Endometrium (tissue), 2 donors: ENCODE measurements around the gene DHPS.

Source experiments
- FAIRE-seq: peaks from 2 replicates; lab custom pipeline; 2012; peaks lifted over from hg19 to GRCh38; lab: Jason Lieb, UNC
- donor health status: control.
- donor health status: control.

Gene DHPS

GRCh38 chr19:12675399-12675798 lies 6.3 kb downstream of the DHPS start:
- no peak for FAIRE-seq

GRCh38 chr19:12672744-12673143 lies 8.9 kb downstream of the DHPS start:
- no peak for FAIRE-seq

- FAIRE-seq, result no peak
Measured at GRCh38 chr19:12670159-12670928, 11.3 kb downstream of the DHPS start.

DNA sequence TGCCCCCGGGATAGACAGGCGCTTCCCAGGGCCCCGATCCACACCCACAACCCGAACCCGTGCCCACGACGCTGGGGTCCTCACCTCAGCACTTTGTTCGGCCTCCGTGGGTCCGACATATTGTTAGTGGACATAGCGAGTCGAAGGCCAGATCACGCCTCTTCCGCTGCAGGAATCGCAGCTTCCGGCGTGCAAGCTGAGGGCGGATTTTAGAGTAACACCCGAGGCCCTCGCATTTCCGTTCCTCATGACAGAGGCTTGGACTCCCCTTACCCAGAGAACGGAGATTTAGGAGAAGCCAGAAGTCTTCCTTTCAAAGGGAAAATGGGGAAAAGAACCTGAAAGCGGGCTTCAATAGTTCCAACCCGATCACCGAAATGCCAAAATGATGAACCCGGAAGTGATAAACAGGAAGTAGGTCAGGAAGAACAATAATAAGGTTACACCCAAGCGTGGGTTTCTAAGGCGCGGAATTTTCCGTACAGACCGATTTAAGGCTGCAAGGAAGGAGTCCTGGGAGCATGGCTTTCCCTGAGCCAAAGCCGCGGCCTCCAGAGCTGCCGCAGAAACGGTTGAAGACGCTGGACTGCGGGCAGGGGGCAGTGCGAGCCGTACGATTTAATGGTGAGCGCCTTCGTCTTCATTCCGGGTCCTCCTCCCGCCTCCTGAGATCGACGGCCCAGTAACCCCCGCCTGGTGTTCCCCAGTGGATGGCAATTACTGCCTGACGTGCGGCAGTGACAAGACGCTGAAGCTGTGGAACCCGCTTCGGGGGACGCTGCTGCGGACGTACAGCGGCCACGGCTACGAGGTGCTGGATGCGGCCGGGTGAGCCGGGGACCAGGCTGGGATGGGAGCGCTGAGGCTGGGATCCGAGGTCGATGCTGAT lies 12.2 kb downstream of the DHPS start:
- FAIRE-seq, result no peak

DNA sequence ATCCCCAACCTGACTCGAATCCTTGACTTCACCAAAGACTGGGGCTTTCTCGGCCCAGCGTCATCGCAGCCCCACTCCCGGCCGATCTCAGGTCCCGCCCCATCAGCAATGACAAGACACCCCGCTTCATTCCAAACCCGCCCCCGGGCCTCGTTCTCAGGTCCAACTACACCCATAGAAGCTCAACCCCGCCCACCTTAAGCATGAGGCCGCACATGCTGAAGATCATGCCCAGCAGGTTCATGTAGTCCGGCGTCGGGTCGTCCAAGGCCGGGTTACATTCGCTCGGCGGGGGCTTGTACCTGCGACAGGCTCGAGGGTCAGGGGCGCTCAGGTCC lies 12.8 kb downstream of the DHPS start:
- FAIRE-seq, result no peak

GRCh38 chr19:12668346-12668745 lies 13.3 kb downstream of the DHPS start:
- FAIRE-seq, result no peak

- FAIRE-seq, result no peak
Measured at GRCh38 chr19:12667731-12668302, 13.9 kb downstream of the DHPS start.

- FAIRE-seq, result no peak
Measured at GRCh38 chr19:12666265-12667048, 15.2 kb downstream of the DHPS start, which contains the start of the genes MAN2B1 and WDR83. TSS of gene MAN2B1 (minus strand) at chr19:12666742. CDS start at chr19:12666701, 41 bp downstream. TSS of gene WDR83 (plus strand) at chr19:12666807. CDS start at chr19:12669791, 2,984 bp downstream.

- FAIRE-seq, result no peak
Measured at GRCh38 chr19:12665671-12666264, 15.9 kb downstream of the DHPS start.

GRCh38 chr19:12665281-12665573 lies 16.5 kb downstream of the DHPS start:
- no peak for FAIRE-seq

GRCh38 chr19:12664406-12665280 lies 17.0 kb downstream of the DHPS start:
- no peak for FAIRE-seq

- FAIRE-seq, result no peak
Measured at GRCh38 chr19:12660980-12661379, 20.7 kb downstream of the DHPS start.

- FAIRE-seq, result no peak
Measured at GRCh38 chr19:12657966-12658365, 23.7 kb downstream of the DHPS start.

GRCh38 chr19:12656899-12657571 lies 24.6 kb downstream of the DHPS start:
- no peak for FAIRE-seq

GRCh38 chr19:12655546-12655945 lies 26.1 kb downstream of the DHPS start:
- FAIRE-seq, result no peak

DNA sequence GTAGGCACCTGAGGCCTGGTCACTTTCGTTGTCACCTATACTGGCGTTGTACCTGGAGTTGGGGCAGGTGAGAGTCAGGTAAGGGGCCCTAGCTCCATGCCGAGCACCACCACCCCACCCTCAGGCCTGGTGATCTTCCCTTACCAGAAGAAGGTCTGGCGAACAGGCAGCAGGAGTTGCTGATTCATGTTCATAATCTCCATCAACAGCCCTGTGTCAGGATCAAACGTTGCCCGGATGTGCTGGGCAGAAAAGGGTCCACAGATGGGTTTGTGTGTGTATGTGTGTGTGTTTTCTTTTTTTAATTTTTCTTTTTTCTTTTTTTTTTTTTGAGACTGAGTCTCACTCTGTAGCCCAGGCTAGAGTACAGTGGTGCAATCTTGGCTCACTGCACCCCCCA lies 29.5 kb downstream of the DHPS start:
- FAIRE-seq, result no peak

GRCh38 chr19:12649941-12650340 lies 31.7 kb downstream of the DHPS start:
- no peak for FAIRE-seq

DNA sequence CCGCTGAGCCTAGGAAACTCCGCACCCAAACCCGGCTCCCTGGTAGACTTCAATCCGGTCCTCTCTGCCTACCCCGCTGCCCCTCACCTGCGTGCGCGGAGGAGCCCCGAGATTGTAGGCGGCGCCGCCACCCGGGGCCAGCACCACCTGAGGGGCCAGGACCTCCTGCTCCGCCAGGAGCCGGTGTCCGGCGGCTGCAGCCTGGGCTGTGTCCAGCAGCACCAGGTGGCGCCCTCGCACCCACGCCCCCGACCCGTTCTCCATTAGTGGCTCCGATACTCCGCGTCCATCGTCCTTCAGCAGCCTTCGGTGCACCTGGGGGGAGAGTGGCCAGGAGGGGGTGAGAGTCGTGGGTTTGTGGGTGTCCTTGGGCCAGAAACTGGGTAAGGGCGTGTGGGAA lies 33.6 kb downstream of the DHPS start:
- FAIRE-seq, result no peak

GRCh38 chr19:12647490-12648071 lies 34.1 kb downstream of the DHPS start:
- no peak for FAIRE-seq

GRCh38 chr19:12647047-12647446 lies 34.6 kb downstream of the DHPS start:
- FAIRE-seq, result no peak
